ENCODE data around the gene TRPV4.

Gene TRPV4

GRCh38 chr12:109760930-109761921 is 72.0 kb downstream of the TRPV4 start:
- DNase-seq, result no peak

DNA sequence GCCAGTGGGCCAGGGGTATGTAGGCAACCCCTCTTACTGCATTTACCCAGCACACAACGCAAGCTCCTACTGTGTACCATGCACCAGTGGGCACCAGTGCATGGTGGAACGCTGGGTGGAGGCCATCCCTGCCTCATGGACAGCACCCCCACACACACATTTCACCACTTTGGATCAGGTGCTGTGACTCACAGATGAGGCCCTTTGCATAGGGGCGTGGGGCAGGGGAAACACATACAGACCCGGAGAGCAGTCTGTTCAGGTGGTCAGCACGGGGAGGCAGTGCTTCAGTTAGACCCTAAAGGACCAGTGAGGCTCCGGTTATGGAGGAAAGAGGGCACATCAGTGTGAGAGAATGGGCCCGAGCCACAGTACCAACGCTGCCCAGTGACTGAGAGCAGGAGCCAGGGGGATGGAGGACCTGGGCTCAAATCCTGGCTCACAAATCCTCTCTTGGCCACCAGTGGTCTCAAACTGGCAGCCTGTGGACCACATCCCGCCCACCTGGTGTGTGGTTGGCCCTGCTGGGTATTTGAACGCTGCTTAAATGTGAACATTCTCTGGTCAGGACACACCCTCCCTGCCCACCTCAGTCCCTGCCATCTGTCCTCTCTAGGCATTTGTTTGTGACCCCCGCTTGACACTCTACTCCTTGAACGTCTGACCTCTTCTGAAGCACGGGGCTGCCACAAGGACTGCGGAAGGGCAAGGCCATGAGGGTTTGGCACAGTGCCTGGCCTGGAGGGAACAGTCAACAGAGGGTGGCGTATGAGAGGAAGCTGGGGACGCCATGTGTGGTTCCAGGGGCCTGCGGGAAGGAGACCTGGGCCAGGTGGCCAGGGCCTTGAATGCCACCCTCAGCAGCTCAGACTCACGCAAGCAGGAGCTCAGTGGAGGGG is 72.9 kb downstream of the TRPV4 start:
- DNase-seq, result no peak

DNA sequence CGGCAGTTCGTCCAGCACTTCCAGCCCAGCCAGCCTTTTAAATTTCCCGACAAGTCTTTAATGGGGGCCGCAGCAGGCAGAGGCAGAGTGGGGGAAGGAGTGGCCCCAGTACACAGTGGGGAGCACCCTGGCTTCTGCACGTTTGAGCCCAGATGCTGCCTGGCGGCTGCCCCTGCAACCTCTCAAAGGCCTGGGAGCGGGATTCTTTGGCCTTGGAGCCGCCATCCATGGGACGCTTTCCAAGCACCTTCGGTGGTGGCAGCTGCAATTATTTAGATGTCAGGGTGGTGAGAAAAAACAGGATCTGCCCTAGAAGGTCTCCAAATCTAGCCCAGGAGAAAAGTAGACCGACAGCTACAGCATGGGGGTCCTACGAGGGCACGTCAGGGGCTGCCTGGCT is 73.6 kb downstream of the TRPV4 start:
- DNase-seq, result no peak

DNA sequence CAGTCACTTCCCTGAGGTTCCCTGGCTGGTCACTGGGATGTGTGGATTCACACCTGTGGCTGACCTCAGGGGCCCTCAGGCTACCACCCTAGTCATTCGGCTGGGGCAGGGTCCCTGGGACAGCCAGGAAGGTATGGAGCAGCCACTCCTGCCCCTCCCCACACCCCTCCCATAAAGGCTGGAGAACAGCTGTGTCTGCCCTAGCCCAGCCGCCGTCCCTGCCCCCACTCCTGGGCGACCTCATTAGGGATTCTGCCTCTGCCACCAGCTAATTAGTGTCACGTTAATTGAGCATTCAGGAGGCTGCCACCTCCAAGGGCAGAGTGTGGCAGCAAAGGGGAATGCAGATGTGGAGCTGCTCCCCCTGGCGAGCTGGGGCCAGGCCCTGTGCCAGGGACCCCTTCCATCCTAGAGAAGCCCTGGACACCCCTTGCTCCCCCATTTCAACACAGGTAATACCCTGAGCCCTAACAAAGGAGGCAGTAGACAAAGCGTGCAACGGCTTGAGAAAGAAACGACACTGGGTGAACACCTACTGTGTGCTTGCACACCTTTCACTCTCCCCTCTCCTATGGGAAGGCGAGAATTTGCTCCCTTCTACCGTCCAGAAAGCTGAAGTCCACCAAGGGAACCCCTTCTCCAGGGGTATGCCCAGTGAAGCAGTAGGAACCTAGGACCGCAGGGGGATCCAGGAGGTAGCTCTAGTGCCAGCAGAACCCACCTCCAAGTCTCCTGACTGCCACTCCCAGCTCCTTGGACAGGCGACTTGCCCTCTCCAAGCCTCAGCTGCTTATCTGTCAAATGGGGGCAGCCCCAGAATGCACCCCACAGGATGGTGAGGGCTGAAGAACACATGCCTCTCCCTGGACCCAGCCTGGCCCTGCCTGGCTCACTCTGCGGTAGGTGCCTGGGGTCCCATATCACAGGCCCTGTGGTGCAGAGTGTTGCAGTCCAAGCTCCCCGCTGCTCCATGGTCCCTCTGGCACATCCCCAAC is 74.5 kb downstream of the TRPV4 start:
- no peak for DNase-seq

GRCh38 chr12:109757671-109758265 is 75.4 kb downstream of the TRPV4 start:
- no peak for DNase-seq

DNA sequence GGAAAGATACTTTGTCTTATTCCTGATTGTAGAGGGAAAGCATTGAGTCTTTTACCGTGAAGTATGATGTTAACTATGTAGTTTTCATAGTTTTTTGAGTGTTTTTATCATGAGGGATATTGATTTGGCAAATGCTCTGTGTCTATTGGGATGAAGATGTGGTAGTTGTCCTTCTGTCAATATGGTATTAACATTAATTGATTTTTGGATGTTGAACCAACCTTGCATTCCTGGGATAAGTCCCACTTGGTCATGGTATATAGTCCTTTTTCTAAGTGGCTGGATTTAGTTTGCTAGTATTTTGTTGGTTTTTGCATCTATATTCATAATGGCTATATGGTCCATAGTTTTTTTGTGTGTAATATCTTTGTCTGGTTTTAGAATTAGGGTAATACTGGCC is 76.7 kb downstream of the TRPV4 start:
- no peak for DNase-seq

DNA sequence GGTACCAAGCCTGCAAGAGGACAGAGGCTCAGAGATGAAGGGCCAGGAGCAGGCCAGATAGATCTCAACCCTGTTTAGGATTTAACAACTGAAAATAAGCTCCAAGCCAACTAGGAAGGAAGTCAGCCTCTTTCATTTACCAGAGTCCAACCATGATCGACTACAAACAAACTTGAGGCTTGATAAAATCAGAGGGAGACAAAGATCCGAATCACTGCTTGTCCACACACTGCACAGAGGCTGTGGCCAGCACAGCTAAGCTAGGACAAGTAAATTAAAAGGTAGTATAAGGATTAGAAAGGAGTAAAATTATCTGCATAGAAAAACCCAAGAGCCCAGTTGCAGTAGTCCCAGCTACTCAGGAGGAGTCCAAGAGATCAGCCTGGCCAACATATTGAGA is 79.2 kb downstream of the TRPV4 start:
- DNase-seq, result no peak

DNA sequence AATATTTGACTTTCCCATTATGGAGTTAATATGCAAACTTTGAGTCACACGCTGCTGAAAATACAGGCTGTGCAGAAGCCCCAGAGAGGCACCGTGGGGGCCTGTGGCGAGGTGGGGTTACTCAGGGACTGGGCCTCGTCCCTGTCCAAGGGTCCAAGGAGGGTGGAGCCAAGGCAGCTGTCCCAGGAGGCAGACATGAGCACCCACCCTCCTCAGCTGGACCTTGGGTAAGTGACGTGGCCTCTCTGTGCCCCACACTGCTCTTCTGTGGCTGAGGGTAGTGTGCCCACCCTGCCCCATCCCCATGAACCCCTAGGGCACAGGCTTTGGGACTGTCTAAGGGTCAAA is 80.2 kb downstream of the TRPV4 start:
- no peak for DNase-seq

GRCh38 chr12:109752117-109753053 is 80.8 kb downstream of the TRPV4 start:
- no peak for DNase-seq

GRCh38 chr12:109744986-109745942 is 87.9 kb downstream of the TRPV4 start:
- no peak for DNase-seq

- no peak for DNase-seq
Measured at GRCh38 chr12:109744026-109744425, 89.2 kb downstream of the TRPV4 start.

DNA sequence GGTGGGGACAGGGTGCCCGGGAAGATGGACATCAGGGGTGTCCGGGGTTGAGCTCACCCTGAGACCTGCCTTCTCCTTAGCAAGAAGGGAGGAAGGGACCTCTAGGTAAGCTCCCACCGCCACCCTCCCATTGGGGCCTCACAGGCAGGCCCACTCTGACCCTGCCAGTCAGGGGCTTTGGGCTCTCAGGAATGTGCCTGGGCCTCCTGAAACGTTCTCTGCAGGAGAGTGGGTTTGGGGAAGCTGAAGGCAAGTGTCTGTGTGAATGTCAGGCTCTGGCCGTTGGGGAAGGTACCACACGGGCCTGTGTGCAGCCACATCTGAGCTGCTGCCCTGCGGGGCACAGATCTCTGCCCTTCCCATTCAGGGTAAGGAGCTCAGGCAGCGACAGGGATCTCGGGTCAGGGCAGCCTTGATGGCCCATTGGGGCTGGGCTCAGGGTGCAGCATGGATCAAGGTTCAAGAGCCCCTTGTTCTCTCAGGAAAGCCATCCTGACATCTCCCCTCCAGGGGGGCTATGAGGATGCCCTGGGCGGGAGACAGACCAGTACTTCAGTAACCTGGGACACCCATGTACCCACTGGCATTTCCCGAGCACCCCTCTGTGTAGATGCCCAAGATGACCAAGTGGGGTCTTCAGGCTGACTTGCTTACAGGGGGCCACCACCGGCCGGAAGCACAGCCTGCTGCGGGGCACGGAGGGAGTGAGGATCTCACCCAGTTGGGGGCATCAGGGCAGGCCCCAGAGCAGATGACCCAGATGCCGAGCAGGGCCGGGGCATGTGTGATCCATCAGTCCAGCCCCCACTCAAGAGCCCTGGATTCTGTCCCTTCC is 89.9 kb downstream of the TRPV4 start:
- DNase-seq, result no peak

- DNase-seq, result no peak
Measured at GRCh38 chr12:109741970-109742703, 91.1 kb downstream of the TRPV4 start.

GRCh38 chr12:109741286-109741969 is 91.8 kb downstream of the TRPV4 start:
- no peak for DNase-seq

DNA sequence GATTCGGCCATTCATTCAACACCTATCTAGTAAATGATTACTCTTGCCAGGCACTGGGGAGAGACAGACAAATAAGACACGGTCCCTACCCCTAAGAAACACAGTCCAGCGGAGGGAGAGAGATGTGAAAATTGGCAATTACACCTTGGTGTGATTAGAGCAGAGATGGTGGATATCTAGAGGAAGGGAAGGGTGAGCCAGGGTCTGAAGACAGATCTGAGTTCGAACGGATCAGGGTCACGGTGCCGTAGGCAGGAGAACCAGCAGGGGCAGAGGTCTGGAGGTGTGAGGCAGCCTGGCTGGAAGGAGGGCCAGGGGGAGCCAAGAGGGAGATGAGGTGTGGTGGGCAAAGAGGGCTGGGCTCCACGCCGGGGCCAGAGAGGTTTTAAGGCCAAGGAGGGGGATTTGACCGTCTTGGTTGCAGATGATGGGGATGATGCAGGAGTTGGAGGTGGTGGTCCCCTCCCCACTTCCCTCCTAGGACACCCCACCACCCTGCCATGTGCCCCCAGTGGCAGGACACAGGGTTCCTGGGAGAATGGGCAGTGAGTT is 92.4 kb downstream of the TRPV4 start:
- DNase-seq, result no peak

DNA sequence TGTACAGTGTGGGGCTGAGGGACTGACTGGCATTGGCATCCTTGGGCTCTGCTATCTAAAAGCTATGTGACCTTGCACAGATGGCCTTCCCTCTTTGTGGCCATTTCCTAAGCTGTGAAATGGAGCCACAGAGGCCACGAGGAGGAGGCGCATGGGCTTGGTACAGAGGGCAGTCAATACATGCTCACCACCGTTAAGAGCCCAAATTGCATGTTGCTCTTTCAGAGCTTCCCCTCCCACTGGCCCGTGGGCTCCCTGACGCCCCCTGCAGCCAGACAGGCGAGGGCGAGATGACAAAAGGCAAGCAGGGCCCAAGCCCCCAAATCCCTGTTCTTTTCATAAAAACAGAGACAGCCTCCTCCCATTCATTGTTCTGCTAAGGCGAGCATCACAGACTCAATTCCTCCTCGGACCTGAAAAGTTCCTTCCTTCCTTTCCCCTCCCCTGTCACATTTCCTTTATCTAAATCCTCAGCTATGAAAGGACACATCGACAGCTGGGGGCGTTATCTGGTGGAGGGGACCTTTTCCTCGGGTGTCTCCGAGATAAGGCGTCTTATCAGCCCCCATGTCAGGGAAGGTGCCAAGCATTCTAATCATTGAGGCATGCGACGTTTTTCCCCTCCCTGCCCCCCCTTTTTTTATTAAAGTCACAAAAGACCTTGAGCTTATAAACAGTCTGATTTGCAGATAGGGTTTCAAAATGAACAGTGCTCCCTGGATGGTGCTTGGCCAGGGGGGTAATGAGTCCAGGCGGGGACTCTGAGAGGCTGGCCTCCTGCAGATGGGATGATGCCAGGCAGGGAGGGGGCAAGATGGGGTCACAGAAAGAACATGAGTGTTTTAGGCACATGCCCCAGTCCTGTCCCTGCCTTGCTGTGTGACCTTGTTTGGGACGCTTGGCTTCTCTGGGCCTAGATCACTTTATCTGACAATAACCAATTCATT is 93.2 kb downstream of the TRPV4 start:
- DNase-seq, result no peak
